Fibroblast of skin of back (primary cell): ENCODE data around the gene TEX13B.

Experiments
- DNase-seq: peaks from one replicate; pipeline ENCODE4 v3.0.0-alpha.2; 2013

The TEX13B gene

DNA sequence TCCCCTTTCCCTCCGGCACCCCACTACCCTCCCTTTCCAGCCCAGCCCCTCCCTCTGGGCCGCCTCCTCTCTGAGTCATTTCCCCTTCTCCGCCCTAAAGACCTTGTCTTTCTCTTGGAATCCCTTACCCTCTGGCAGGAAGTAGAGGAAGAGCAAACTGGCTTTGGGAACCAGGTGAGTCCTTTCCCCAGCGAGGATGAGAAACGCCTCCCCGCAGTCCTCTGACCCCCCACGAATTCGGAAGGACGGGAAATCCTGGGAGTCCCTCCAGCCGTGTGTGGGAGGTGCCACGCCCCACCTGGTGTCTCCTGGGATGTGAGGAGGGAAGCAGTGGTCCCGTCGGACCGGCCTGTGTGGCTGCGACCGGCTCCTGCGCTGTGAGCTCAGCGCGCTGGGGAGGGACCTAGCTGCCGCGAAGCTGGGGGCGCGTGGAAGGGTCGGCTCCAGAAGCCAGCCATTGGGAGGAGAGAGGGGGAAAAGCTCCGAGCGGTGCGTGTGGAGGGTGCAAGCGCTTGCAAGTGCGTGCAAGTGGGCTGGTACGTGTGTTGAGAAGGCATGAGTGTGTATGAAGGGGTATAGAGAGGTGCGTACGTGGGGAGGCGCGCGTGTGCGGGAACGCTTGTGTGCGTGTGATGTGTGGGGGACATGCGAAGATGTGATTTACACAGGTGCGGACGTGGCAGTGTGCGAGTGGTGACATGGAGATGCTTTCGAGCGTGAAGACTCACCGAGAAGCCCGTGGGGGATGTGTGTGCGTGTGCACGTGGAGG lies 46.3 kb downstream of the TEX13B start:
- DNase-seq, result peak; percentile 7

DNA sequence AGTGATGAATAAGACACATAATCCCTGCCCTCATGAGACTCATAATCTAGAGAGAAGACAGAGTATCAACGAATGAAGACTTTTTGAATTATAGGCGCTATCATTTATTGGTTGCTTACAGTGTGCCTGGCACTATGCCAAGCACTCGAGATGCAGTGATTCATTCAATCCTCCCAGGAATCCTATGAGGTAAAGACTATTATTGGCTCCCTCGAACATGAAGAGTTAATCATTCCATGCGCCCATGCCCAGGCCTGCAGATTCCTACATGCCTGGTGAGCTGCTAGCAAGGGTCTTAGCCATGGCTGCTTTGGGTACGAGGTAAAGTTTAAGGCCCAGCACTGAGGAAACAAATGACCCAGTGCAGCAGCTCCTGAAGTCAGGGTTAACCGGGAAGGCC lies 47.0 kb downstream of the TEX13B start:
- DNase-seq, result peak; percentile 35

DNA sequence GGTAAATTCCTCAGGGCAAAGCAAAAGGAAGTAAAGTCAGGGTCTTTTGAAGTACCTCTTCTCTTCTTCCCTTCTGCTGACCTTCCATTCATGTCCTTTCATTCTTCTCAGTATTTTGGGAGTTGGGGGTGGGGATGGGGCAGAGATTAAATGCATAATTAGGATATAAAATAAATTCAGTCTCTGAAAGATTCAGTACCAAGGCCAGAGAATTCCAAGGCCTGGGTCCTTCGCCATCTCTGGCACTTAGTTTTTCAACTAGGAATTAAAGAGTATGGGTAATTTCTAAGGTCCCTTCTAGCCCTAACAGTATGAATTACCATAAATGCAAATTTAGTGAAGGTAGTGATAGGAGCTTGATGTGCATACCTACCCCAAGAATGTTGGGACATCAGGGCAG lies 47.9 kb downstream of the TEX13B start:
- DNase-seq, result no peak
